DOHH2 (cell line): Measurements from ENCODE around the gene PDK1.

ENCODE experiments used
- H3F3A ChIP-seq: fragments of 200-600 bp; sonication (generic), shearing (Covaris generic); 2 replicates; pipeline ENCODE4 v1.6.0; 2016; ENCODE audit warnings: antibody characterized with exemption, mild to moderate bottlenecking; ENCODE audit not compliant: control insufficient read depth, insufficient read depth
- H3K27ac ChIP-seq: fragments of 200-600 bp; sonication (generic); 2 replicates; pipeline ENCODE4 v1.5.1; 2014; ENCODE audit warnings: low read depth, mild to moderate bottlenecking, low read length, moderate library complexity
- H3K27me3 ChIP-seq: fragments of 200-600 bp; sonication (generic); 2 replicates; pipeline ENCODE4 v1.6.1; 2014; ENCODE audit warnings: mild to moderate bottlenecking, low read length, mixed read lengths; ENCODE audit not compliant: control insufficient read depth
- H3K36me3 ChIP-seq: fragments of 200-600 bp; sonication (generic); 2 replicates; pipeline ENCODE4 v1.6.1; 2014; ENCODE audit warnings: mild to moderate bottlenecking, low read length, moderate library complexity, mixed read lengths; ENCODE audit not compliant: control insufficient read depth
- H3K4me1 ChIP-seq: fragments of 200-600 bp; sonication (generic); 2 replicates; pipeline ENCODE4 v1.6.1; 2014; ENCODE audit warnings: mild to moderate bottlenecking, low read length, mixed read lengths; ENCODE audit not compliant: control insufficient read depth
- H3K4me2 ChIP-seq: fragments of 200-600 bp; sonication (generic); 2 replicates; pipeline ENCODE4 v1.6.0; 2014; ENCODE audit warnings: mild to moderate bottlenecking, low read length, moderate library complexity
- H3K4me3 ChIP-seq: fragments of 200-600 bp; sonication (generic); 2 replicates; pipeline ENCODE4 v1.5.1; 2014; ENCODE audit warnings: mild to moderate bottlenecking, low read length, mixed read lengths
- H3K79me2 ChIP-seq: fragments of 200-600 bp; sonication (generic); 2 replicates; pipeline ENCODE4 v1.6.1; 2014; ENCODE audit warnings: mild to moderate bottlenecking, low read length, mixed read lengths; ENCODE audit not compliant: control insufficient read depth
- H3K9me2 ChIP-seq: fragments of 200-600 bp; sonication (generic); replicated peaks from 2 replicates; pipeline ENCODE4 v1.6.1; 2014; ENCODE audit warnings: mild to moderate bottlenecking, low read length, mixed read lengths; ENCODE audit not compliant: control insufficient read depth
- H3K9me3 ChIP-seq: fragments of 200-600 bp; sonication (generic); 2 replicates; pipeline ENCODE4 v1.6.1; 2014; ENCODE audit warnings: antibody characterized with exemption, low read length, mixed read lengths; ENCODE audit not compliant: control insufficient read depth, insufficient read depth
- H4K20me1 ChIP-seq: fragments of 200-600 bp; sonication (generic); 2 replicates; pipeline ENCODE4 v1.6.0; 2014; ENCODE audit warnings: low read depth, mild to moderate bottlenecking, antibody characterized with exemption, low read length, moderate library complexity; ENCODE audit not compliant: control insufficient read depth, insufficient read depth
- CTCF ChIP-seq: fragments of 200-600 bp; sonication (generic); IDR thresholded peaks from one replicate; pipeline ENCODE4 v1.5.1; 2014; ENCODE audit warnings: antibody characterized with exemption, mild to moderate bottlenecking, low read depth, low read length; ENCODE audit not compliant: poor library complexity, severe bottlenecking
- EZH2phosphoT487 ChIP-seq: fragments of 200-600 bp; sonication (generic); IDR thresholded peaks from 2 replicates; pipeline ENCODE4 v1.6.1; 2017; ENCODE audit warnings: borderline replicate concordance, mild to moderate bottlenecking, antibody characterized with exemption, low read length, moderate library complexity, mixed read lengths

Gene PDK1

DNA sequence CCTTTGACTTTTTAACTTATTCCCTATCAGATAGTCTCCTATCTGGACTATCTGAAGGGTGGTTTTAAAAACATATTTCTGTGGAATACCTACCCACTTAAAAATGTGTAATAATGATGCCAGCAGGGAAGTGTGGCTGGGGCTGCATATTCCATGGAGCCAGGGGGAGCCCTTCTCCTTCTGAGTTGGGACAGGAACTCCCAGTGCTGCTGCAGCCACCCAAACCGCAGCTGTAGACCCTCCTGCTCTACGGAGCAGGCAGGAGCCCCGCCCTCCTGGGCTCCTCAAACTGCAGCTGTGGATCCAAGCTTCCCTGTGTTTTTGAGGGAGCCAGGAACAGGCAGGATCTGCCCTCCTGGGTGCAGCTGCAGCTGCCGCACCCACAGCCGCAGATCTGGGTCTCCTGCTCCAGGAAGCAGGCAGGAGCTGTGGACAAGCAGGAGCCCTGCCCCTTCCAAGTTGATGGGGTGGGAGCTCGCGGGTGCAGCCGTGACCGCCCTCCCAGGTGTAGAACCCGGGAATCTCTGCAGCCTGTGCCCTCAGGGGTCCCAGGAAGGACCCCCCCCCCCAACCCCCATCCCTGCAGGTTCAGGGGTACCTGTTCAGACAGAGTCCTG lies 57.8 kb downstream of the PDK1 start:
- Histone ChIP-seq H3K27me3 (no peaks in the 10 kb centered on the region), H3K4me2 (no peak overlapping the region), H3K9me3 (no peaks in the 10 kb centered on the region), H3K36me3 (peaks cover 7% of the 10 kb centered on the region; the same call in 1 of the 2 replicates), H3F3A (no peaks in the 10 kb centered on the region; the same call in 1 of the 2 replicates), H3K9me2 (no peaks in the 10 kb centered on the region), H3K79me2 (no peaks in the 10 kb centered on the region), H3K4me1 (no peaks in the 10 kb centered on the region), H3K27ac (no peak overlapping the region), H3K4me3 (no peak overlapping the region), H4K20me1 (no peaks in the 10 kb centered on the region)
- no peak for TF ChIP-seq EZH2phosphoT487
- TF ChIP-seq CTCF: no peak

DNA sequence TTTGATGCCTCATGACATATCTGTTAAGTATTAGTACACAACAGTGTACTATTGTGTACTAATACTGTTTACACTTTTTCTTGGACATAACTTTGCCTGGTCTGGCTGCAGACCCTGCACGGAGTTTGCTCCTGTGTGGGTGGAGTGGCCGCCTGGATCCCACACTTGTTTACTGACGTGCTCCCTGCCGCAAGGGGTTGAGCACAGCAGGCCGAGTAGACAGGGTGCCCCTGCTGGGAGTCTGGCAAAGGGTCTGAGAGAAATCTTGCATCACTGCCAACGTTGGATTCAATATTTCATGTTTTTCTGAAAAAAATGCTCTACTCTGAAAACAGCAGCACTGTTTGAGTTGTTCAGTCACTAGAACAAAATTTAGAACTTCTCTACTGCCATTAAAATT lies 59.0 kb downstream of the PDK1 start:
- Histone ChIP-seq H4K20me1 (no peaks in the 10 kb centered on the region), H3K9me3 (no peaks in the 10 kb centered on the region), H3K36me3 (peaks cover 7% of the 10 kb centered on the region; the same call in 1 of the 2 replicates), H3K4me1 (no peaks in the 10 kb centered on the region), H3K4me3 (no peak overlapping the region), H3K27ac (no peak overlapping the region), H3F3A (no peaks in the 10 kb centered on the region; the same call in 1 of the 2 replicates), H3K27me3 (no peaks in the 10 kb centered on the region), H3K9me2 (no peaks in the 10 kb centered on the region), H3K79me2 (no peaks in the 10 kb centered on the region), H3K4me2 (no peak overlapping the region)
- TF ChIP-seq EZH2phosphoT487 (no peak), CTCF (no peak)

DNA sequence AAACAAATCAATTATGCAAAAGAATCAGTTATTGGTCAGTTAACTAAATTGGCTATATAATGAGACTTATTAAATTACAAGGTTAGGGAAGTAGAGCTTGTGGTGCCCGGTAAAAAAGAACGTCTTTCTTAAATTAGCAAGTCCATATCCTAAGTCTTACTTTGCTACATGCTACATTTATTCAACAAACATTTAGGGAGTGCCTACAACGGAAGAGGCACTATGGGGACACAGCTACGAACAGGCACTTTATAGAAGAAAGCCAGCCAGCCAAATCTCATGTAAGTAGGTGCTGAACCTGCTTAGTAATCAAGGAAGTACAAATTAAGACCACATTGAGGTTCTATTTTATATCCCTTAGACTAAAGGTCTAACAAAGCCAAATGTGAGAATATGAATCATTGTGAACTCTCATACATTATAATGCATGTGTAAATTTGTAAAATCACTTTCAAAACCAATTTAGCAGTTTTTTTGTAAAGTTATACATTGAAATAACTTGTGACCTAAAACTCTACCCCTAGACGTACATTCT lies 59.9 kb downstream of the PDK1 start:
- Histone ChIP-seq H3K79me2 (no peaks in the 10 kb centered on the region), H3K9me3 (no peaks in the 10 kb centered on the region), H3K27me3 (no peaks in the 10 kb centered on the region), H3F3A (no peaks in the 10 kb centered on the region; the same call in 1 of the 2 replicates), H3K27ac (no peak overlapping the region), H3K36me3 (peaks cover 6% of the 10 kb centered on the region; the same call in 1 of the 2 replicates), H3K4me1 (no peaks in the 10 kb centered on the region), H4K20me1 (no peaks in the 10 kb centered on the region), H3K4me3 (no peak overlapping the region), H3K4me2 (no peak overlapping the region), H3K9me2 (no peaks in the 10 kb centered on the region)
- TF ChIP-seq EZH2phosphoT487: no peak
- TF ChIP-seq CTCF: no peak
